ENCODE measurements around the gene ZNF76.

The ZNF76 gene

GRCh38 chr6:35259194-35259947 is at the start of gene ZNF76:
Gene ZNF76 (plus strand): TSS chr6:35259735. CDS start chr6:35281152, 21,417 bp downstream.
- DNase-seq (ENCODE audit: low read depth in 2 of 2) = peak; percentile 92 to 94

DNA sequence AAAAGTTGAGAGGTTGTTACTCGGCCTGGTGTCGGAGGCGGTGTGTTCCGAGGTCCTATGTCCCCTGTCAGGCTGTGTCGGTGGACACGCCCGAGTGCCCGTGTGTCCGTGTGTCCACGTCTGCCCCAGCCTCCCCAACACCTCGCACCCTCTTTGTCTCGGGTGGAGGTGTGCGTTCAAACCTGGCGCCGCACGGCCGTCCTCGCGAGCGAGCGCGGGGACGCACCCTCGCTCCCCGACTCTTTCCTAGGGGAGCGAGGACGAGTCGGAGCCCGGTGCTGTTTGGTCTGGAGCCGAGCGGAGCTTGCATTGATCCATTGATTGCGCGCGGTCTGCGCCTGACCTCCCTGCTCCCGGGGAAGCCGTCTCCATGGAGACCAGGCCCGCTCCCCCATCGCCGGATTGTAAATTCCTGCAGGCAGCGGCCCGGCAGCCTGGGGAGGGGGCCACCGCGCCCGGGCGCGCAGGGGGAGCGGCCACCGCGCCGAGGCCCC is 46.2 kb upstream of the ZNF76 start:
- DNase-seq (ENCODE audit: low read depth in 2 of 2) = no peak

DNA sequence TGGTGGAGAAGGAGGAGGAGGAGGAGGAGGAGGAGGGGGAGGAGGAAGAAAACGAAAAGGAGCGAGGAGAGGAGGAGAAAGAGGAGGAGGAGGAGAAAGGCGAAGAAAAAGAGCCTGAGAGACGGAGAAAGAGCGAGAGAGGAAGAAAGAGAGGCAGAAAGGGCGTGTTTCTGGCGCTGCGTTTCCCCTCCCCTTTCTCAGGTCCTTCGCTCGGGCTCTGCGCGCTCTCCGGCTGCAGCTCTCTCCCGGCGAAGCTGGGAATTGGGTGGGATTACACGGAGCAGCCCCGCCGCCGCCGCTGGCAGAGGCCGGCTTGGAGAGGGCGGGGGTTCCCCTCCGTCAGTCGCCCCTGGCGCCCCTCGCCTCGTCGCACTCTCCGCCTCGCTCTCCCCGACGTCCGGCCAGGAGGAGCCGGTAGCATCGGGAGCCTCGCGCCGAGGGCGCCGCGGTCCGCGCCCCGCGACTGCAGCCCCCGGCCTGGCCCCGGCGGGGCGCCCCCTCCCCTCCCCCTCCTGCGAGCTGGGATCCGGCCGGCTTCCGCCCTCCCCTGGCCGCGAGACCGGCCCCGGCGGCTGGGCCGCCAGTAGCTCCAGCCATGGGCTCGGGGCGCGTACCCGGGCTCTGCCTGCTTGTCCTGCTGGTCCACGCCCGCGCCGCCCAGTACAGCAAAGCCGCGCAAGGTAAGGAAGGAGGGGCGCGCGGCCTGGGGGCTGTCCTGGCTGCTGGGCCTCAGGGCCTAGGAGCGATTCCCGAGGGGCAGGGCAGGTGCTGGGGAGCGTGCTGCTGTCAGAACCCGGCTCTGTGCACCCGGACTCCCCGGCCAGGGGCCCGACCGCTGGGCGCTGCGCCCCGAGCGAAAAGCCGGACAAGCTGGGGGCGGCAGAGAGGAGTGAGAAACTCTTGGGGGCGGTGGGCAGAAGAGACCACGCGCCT is 45.4 kb upstream of the ZNF76 start, which contains the start of gene SCUBE3:
Gene SCUBE3, plus strand, starts transcription at position 133 of the 933 bp plus-strand sequence. Its CDS starts 463 bp downstream, at position 596.
- no peak for DNase-seq (ENCODE audit: low read depth in 2 of 2)

DNA sequence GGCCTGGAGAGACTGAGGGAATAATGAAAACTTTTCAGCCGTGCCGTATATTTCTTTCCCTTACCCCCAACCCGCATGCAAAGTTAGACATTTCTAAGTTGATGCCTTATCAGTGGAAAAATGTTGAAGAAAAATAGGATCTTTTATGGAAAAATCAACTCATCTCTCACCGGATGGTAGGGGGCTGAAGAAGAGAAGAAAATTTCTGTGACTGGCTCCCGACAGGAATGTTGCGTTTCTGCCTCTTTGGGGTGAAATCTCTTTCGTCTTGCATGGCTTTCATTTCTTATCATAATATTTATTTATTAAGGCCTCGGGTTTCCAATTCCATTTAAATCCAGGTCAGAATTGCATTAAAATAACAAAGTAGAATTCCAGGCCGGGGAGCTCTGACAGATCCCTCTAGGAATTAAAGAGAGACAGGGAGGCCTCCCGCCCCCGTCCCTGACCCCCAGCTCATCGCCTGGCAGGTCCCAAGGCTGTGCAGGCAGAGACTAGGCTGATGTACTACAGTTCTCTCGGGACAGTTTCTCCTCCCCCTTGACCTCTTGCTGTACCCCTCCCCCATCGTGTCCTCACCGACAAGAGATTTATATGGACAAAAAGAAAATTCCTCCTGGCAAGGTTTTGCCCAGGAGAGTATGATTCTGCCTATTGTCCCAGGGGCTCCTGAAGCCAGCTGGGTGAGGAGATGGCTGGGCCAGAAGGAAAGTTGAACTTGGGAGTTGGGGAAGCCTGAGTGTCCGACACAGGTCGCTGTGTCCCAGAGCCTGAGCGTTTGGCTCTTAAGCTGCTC is 44.5 kb upstream of the ZNF76 start:
- DNase-seq (ENCODE audit: low read depth in 2 of 2) = no peak

GRCh38 chr6:35215665-35216411 is 43.7 kb upstream of the ZNF76 start:
- DNase-seq (ENCODE audit: low read depth in 2 of 2) = no peak

DNA sequence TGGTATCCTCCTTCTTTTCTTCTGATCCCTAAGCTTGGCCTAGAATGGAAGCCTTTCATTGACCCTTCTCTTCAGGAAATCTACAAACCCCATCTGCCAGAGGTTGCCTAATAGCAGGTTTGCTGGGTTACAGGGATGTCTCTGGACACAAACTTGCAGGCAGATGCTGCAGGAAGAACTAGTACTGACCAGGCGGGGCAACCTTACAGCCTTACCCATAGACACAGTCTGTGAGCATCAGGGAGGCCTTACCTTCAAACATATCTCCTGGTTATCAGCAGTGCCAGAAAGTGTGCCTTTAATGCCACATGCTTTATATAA is 43.2 kb upstream of the ZNF76 start:
- DNase-seq (ENCODE audit: low read depth in 2 of 2) = no peak

GRCh38 chr6:35216851-35217811 is 42.4 kb upstream of the ZNF76 start:
- DNase-seq (ENCODE audit: low read depth in 2 of 2) = no peak

DNA sequence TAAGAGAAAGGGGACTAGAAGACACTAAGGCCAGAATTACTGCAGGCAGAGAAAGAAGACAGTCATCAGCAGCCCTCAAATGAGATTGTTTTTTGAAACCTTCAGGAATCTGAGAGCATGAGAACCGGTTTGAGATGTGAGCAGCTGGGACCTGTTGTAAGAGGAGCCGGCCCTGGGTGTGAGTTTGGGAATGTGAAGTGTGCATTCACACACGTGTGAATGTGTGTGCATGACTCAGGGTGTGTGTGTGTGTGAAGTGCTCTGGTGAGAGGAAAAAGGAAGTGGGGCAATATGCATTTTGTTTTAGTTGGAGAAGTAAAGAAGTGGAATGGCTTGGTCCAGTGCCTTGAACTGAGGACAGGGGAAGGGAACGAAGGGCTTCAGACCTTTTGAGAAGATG is 41.5 kb upstream of the ZNF76 start:
- peak in 1 of 2 experiments; percentile 23 for DNase-seq (ENCODE audit: low read depth in 2 of 2)

DNA sequence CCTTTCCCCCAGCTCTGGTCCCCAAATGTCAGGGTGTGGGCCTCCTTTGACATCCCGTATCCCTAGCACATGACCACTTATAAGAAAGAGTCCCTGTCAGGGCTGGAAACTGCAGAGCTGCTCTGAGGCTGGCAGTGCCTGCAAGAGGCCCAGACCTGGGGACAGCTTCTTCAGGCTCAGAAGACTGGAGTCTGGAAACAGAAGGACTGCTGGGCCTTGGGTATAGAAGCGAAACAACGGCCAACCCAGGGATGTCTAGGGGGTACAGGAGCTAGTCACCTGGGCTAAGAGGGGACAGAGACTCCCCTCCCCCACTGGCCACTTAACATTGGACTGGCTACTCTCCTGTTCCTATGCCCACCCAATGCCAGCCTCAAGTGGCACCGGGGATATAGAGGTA is 41.1 kb upstream of the ZNF76 start:
- no peak for DNase-seq (ENCODE audit: low read depth in 2 of 2)

GRCh38 chr6:35219683-35220326 is 39.7 kb upstream of the ZNF76 start:
- DNase-seq (ENCODE audit: low read depth in 2 of 2) = no peak

- no peak for DNase-seq (ENCODE audit: low read depth in 2 of 2)
These were observed 38.8 kb upstream of the ZNF76 start for GRCh38 chr6:35220711-35221110.

DNA sequence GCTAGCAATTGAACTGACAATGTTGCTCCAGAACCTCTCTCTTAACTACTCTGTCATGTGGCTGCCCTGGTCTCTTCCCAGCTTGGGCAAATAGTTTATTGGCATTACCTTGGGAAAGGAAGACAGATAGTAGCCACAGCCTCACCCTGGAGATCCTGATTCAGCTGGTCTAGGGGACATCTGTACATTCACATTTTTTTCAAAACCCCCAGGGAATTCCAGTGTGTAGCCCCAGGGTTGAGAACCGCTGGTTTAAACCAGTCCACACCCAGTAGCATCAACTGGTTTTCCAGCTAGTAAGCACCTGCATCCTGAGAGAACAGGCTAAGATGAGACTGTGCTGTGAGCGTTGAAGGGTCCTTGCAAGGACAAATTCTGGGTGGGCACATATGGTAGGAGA is 36.1 kb upstream of the ZNF76 start:
- DNase-seq (ENCODE audit: low read depth in 2 of 2) = no peak

DNA sequence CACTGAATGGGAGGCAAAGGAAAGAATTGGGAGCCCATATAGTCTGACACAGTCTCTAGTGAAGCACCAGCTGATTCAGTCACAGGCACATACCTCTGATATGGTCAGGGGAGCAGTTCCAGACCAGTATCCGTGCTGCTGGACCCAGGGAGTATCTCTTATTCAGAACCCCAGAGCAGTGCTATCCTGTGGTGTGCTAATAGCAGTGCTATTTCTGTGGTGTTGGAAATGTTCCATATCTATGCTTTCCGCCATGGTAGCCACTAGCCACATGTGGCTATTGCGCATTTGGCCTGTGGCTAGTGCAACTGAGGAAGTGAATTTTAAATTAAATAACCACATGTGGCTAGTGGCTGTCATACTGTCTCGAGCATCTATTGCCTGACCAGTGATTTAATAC is 34.8 kb upstream of the ZNF76 start:
- DNase-seq (ENCODE audit: low read depth in 2 of 2) = no peak

DNA sequence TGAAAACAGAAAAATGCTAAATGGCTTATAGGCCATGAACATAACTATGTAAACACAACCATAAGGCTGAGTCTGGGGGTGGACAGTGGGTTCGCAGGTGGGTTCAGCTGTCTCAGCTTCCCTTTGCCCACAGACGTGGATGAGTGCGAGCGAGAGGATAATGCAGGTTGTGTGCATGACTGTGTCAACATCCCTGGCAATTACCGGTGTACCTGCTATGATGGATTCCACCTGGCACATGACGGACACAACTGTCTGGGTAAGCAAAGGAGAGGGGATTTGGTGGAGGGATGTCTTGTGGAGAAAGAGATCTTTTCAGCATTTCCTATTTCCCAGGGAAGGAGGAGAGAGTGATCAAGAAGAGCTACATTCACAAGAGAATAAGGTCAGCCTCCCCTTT is 31.1 kb upstream of the ZNF76 start:
- DNase-seq (ENCODE audit: low read depth in 2 of 2) = no peak

DNA sequence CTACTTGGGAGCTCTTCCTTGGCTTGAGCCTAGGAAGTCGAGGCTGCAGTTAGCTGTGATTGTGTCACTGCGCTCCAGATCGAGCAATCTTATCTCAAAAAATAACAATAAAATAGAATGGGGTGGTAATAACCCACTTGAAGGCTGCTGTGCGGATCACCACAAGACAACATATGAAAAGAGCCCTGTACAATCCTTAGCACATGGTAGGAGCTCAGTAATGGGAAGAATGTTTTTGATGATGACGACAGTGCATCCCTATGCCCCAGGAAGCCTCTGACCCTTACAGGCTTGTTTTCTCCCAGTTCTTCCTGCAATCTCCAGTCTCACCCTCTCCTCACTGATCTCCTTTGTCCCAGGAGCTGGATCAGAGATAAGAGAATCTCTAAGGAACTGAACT is 30.2 kb upstream of the ZNF76 start:
- no peak for DNase-seq (ENCODE audit: low read depth in 2 of 2)

- no peak for DNase-seq (ENCODE audit: low read depth in 2 of 2)
These were observed 29.0 kb upstream of the ZNF76 start for GRCh38 chr6:35230498-35230897.

GRCh38 chr6:35230950-35231349 is 28.6 kb upstream of the ZNF76 start:
- no peak for DNase-seq (ENCODE audit: low read depth in 2 of 2)

DNA sequence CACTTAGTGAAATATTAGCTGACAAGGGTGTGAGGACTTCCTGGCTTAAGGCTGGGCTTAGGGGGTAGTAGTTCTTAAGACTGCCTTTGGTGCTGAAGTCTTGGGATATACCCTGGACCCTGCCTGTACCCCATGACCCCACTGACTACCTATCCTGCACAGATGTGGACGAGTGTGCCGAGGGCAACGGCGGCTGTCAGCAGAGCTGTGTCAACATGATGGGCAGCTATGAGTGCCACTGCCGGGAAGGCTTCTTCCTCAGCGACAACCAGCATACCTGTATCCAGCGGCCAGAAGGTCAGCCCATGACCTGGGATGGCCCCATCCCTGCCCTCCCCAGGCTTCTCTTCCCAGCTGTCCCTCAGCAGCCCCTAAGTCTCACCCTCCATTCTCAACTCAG is 28.0 kb upstream of the ZNF76 start:
- no peak for DNase-seq (ENCODE audit: low read depth in 2 of 2)

DNA sequence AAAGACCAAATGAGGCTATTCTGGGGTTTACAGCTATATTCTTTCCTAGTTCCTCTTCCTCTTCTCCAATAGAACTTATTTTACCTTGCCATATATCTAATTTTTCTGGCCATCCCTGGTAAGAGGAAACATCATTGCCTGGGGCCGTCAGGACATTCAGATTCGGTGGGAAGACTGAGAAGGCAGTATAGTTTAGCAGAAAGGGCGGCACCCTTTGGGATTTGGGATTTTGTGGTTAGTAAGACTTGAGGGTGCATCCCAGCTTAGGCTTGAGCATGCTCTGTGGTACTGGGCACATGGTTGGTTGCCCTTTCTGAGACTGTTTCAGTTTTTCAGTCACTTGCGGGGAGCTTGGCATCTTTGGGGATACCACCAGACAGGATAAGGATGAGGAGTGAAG is 24.6 kb upstream of the ZNF76 start:
- no peak for DNase-seq (ENCODE audit: low read depth in 2 of 2)

GRCh38 chr6:35236223-35236622 is 23.3 kb upstream of the ZNF76 start:
- no peak for DNase-seq (ENCODE audit: low read depth in 2 of 2)
